PFSK-1 (cell line): ENCODE data around the gene NAALADL2.

Source experiments
- FOXP2 ChIP-seq: optimal IDR thresholded peaks from 2 replicates; pipeline ENCODE3; 2011; ENCODE audit warnings: borderline replicate concordance, control low read depth, inconsistent platforms; ENCODE audit not compliant: insufficient read depth; ENCODE audit errors: extremely low read length, extremely low read depth
- POLR2AphosphoS5 ChIP-seq: IDR thresholded peaks from 2 replicates; pipeline ENCODE4 v1.6.1; 2012; ENCODE audit warnings: low read depth, mild to moderate bottlenecking, control low read depth, low read length, moderate library complexity
- REST ChIP-seq, 2 experiments: IDR thresholded peaks; 2 replicates each; pipeline versions ENCODE4 v1.6.1 to v1.8.0; 2011 to 2012; ENCODE audit warnings: low read depth in 2 of 2, low read length in 2 of 2, control low read depth in 1 of 2, inconsistent platforms in 1 of 2, mild to moderate bottlenecking in 1 of 2, moderate library complexity in 1 of 2; ENCODE audit not compliant: insufficient read depth in 1 of 2
- SIN3A ChIP-seq: IDR thresholded peaks from 2 replicates; pipeline ENCODE4 v1.6.1; 2012; ENCODE audit warnings: mild to moderate bottlenecking, low read length, moderate library complexity, borderline replicate concordance; ENCODE audit not compliant: insufficient read depth
- TAF1 ChIP-seq: IDR thresholded peaks from 2 replicates; pipeline ENCODE4 v1.6.1; 2012; ENCODE audit warnings: low read length, control low read depth, borderline replicate concordance; ENCODE audit not compliant: insufficient read depth

The NAALADL2 gene

DNA sequence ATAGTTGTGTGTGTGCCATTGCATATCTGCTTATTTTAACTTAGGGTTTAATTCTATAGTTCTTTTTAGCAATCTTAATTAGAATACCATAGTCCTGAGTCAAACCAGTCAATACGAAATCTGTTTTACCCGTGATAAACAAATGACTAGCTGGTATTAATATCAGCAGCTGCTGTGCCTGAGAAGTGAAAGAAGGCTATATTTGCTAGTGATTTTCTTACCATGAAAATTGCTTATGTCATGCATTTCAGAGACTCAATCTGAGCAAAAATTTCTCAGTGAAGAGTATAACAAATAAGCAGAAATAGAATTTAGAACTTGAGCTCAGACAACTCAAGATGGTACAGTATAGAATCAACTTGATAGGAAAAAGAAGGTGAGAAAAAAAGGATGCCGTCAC, 820.4 kb downstream of the NAALADL2 start:
- no peak for TF ChIP-seq SIN3A
- no peak for TF ChIP-seq REST (IDR thresholded peaks at IDR 0.05; ENCODE audit: insufficient read depth in 1 of 2, low read depth in 2 of 2, low read length in 2 of 2)
- TF ChIP-seq TAF1: no peak
- TF ChIP-seq FOXP2: no peak
- no peak for TF ChIP-seq POLR2AphosphoS5

- TF ChIP-seq POLR2AphosphoS5: no peak
- TF ChIP-seq TAF1: no peak
- no peak for TF ChIP-seq FOXP2
- no peak for TF ChIP-seq REST (IDR thresholded peaks at IDR 0.05; ENCODE audit: insufficient read depth in 1 of 2, low read depth in 2 of 2, low read length in 2 of 2)
- TF ChIP-seq SIN3A: no peak
These were observed 833.1 kb downstream of the NAALADL2 start for GRCh38 chr3:175692256-175692655.

DNA sequence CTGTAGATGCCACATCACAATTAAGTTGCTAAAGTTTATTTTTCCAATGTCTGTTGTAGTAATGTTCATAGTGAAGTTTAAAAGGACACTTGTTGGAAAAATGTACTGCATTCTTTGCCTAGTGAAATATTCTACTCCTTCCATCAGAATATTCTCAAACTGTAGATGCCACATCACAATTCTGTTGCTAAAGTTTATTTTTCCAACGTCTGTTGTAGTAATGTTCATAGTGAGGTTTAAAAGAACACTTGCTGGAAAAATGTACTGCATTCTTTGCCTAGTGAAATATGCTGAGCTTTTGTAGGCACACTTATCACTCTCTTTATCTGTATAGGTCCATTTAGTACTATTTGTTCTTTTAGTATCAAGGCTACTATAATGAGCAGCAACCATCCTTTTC, 836.1 kb downstream of the NAALADL2 start:
- no peak for TF ChIP-seq FOXP2
- no peak for TF ChIP-seq TAF1
- TF ChIP-seq SIN3A: no peak

- TF ChIP-seq REST (IDR thresholded peaks at IDR 0.05; ENCODE audit: insufficient read depth in 1 of 2, low read depth in 2 of 2, low read length in 2 of 2): no peak
These were observed 843.8 kb downstream of the NAALADL2 start for GRCh38 chr3:175702956-175703355.

DNA sequence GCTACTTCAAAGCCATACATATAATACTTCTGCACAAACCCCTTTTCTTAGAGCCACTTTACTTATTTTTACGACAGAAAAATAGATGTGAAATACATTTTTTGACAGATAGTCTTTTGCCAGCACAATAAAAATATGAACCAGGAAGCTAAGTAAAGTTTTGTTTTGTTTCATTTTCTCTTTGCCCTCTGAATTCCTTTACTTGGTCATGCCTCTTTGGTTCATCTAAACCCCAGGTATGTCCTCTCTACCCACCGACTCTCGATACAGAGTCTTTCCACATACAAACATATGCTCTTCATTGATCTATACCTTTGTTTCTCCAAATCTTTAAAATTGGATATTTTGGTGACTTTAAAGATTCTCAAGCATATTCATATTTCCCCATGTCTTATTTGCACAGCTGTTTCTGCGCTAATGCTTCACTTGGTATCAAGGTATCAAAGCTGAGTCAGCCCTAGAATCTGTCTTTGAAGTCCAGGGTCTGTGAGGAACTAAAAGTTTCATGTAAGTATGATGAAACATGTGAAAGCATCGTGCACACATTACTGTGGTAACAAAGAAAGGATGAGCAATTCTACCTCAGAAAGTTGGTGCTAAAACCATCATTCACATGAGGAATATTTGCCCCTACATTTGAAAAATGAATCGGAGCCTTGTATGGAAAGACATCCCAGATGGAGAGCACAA, 845.4 kb downstream of the NAALADL2 start:
- TF ChIP-seq TAF1 (no peak), FOXP2 (no peak), SIN3A (no peak), POLR2AphosphoS5 (no peak), REST (IDR thresholded peaks at IDR 0.05; ENCODE audit: insufficient read depth in 1 of 2, low read depth in 2 of 2, low read length in 2 of 2) (no peak)

DNA sequence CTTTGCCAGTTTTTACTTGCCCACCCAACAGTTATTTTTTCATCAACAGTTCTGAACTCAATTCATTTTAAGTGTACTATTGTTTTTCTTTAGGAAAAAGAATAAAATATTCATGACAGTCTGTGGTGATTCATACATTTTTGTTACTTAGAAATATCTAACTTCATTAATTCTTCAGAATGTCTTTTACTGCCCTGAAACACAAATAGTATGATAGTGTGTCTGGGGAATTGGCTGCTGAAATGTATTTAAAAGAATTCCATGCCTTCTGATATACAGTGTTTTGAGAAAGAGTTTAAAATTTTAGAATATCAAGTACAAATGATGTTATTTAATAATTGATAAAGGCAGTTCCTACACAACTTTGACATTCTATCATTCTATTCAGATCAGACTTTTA, 854.1 kb downstream of the NAALADL2 start:
- TF ChIP-seq TAF1: no peak
- no peak for TF ChIP-seq SIN3A
- no peak for TF ChIP-seq FOXP2
- TF ChIP-seq REST (IDR thresholded peaks at IDR 0.05; ENCODE audit: insufficient read depth in 1 of 2, low read depth in 2 of 2, low read length in 2 of 2): no peak
- no peak for TF ChIP-seq POLR2AphosphoS5
